ENCODE data around the gene COL4A2.
A peak's percentile ranks its signal among the peaks of the same experiment; 100 is the strongest.

Gene COL4A2

DNA sequence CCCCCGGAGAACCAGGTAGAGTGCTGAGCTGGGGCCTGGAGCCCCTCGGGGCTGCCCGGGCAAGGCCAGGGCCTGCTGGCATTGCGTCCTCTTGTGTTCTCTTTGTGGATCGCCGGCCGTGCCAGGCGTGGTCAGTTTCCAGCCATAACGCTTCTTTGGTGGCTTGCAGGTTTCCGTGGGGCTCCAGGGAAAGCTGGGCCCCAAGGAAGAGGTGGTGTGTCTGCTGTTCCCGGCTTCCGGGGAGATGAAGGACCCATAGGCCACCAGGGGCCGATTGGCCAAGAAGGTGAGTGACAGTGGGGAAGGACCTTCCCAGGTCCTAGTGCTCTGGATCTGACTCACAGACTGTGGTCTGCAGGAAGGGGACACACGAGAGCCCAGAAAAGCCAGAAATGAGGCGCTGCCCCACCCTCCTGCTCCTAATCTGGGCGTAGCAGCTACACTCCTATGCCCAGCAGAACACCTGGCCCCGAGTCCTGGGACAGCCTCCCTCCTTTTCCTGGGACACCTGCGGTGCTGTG is 197.0 kb downstream of the COL4A2 start:
- no peak for DNase-seq

DNA sequence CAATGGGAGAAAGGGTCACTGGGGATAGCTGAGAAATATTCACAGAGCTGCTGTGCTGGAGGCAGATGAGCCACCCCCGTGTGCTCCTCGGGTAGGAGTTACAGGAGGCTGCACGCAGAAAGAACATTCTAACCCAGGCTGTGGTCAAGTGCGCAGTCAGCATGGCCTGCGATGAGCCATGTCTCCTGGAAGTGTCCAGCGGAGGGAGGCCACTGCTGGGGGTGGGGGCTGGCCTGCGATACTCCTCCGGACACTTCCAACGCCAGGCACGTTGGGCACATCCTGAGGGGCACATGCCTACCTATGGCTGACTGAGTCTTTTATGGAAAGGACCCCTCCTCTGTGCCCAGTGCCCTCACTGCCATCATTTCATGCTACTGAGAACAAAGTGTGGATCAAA is 198.5 kb downstream of the COL4A2 start:
- DNase-seq: no peak

- no peak for DNase-seq
Observed at GRCh38 chr13:110506396-110506795, 199.3 kb downstream of the COL4A2 start.

DNA sequence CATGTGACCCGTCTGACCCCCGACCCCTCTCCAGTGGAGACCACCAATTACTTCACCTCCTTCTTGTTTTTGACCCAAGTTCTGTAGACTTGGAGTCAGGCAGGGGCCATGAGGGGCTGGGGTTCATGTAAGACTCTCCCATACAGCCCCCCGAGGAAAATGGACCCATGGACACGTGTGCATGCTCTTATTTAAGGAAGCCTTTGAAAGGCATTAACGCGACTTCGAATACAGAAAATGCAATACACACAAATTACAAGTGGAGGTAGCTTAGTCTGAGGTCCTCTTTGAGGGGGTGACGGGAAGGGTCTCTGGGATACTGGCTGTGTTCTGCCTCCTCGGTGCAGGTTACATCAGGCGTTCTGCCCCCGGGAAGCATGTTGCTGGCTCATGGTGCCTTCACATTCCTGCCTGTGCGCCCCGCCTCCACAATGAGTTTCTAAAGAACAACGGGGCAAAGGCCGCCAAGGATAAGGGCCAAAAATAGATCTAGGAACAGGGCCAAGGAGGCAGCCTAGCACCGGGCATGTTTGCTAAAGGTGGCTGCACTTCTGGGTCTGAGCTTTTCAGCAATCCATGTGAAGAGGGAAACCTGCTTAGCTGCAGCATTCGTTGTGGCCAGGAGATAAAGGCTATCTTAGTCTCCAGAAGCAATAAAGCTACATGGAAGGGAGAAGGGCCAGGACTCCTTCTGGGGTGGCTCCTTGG is 199.9 kb downstream of the COL4A2 start:
- DNase-seq: peak; percentile 94

DNA sequence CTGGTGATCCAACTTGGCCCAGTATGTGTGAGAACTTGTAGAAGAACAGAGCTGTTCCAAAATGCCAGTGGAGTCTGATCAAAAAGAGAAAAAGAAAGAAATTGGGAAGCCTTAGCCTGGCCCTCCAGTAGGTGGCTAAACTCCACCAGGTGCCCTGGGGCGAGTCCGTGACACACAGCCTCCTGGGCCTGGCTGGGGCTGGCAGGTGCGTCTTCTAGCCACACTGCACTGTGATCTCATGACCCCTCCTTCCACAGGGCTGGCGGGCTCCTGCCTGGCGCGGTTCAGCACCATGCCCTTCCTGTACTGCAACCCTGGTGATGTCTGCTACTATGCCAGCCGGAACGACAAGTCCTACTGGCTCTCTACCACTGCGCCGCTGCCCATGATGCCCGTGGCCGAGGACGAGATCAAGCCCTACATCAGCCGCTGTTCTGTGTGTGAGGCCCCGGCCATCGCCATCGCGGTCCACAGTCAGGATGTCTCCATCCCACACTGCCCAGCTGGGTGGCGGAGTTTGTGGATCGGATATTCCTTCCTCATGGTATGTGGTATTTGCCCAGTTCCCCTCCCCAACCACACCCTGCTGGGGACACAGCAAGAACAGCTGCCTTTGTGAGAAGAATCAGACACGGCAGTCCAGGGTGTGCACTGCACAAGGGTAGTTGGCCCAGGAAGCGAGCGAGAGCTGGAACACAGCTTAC is 200.7 kb downstream of the COL4A2 start:
- DNase-seq: peak; percentile 86

- peak; percentile 85 for DNase-seq
Observed at GRCh38 chr13:110509478-110509926, 202.4 kb downstream of the COL4A2 start.

- DNase-seq: no peak
Observed at GRCh38 chr13:110509971-110510786, 203.1 kb downstream of the COL4A2 start.

DNA sequence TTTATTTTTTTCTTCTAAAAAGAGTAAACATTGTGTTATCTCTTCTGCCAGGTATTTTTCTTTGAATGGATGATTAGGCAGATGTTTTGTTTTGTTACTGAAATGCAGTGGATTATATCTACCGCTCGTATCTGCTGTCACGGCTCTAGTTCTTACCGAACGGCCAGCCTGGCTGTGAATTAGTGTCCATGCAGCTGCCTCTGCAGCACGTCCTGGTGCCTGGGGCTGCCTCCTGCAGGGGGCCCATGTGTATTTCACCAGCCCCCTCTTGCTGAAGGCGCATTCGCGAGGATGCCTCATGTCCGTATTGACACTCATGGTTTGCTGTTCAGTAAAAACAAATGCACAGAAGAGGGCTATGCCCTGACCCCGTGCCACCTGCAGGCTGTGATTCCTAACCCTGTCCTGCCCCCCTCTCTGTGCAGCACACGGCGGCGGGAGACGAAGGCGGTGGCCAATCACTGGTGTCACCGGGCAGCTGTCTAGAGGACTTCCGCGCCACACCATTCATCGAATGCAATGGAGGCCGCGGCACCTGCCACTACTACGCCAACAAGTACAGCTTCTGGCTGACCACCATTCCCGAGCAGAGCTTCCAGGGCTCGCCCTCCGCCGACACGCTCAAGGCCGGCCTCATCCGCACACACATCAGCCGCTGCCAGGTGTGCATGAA is 204.6 kb downstream of the COL4A2 start:
- DNase-seq: peak; percentile 32

GRCh38 chr13:110512198-110512740 is 205.2 kb downstream of the COL4A2 start:
- no peak for DNase-seq

GRCh38 chr13:110516500-110516899 is 209.4 kb downstream of the COL4A2 start:
- no peak for DNase-seq

DNA sequence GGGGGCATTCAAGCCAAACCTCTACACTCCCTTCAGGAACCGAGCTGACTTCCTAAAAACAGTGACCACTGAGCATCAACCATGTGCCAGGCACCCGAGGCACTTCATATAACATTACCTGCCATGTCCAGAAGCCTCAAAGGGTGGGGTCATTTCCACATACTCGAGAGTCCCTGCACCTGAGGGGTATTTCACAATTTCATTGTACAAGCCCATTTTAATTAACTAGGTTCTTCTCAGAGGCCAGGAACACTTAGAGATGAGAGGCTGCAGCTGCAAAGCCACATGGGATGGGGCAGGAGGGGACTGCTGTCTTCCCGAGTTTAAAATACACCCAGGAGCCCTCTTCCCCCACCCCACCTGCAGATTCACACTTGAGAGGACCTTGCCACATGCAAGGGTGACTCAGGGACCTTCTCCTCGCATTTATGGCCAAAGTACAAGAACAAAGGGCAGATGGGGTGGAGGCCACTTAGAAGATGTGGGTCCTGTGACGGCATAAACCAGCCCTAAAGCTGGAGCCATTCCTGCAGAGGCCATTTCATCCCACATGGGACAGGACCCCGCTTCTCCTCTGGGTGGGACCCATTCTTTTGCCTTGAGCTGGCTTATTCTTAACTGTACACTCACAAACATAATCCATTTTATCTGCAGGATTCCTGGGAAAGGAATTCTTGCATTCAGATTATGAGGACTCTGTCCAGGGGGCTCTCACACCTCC is 210.6 kb downstream of the COL4A2 start:
- DNase-seq: no peak

- DNase-seq: no peak
Observed at GRCh38 chr13:110518226-110518525, 211.1 kb downstream of the COL4A2 start.

DNA sequence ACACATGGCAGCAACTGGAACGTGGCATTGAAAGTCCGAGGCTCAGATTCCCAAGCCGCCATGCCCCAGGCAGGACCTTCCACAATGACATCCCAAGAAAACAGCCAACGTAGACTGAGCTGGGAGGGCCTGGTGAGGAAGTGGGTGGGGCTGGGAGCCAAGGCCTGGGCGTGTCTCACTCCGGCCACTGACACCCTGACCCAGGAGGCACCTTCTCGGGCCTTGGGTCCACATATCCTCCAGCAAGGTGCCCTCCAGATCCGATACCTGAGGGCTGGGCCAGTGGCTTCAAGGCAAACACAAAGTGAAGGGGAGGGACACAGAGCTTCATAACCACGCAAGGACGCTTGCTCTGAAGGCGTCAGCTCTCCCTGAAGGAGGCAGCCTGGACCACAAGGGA is 211.5 kb downstream of the COL4A2 start:
- DNase-seq: no peak

- no peak for DNase-seq
Observed at GRCh38 chr13:110519046-110519445, 212.0 kb downstream of the COL4A2 start.

DNA sequence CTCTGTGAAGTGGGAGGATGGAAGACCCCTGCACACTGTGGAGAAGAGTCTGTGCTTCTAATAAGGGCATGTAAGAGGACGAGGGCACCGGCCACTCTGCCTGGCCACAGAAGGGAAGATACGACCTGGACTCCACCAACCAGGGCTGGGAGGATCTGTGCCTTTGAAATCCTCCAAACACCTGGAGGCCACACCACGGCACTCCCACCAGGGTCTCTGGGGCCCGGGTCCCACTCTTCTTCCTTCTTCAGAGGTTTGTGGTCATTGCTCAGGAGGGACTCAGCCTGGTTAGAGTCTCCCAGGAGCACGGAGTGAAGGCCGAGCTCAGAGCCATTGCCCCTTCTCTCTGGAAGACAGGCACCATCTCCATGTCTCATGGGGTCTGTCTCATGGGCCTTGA is 212.4 kb downstream of the COL4A2 start:
- DNase-seq: no peak

GRCh38 chr13:110520431-110521295 is 213.6 kb downstream of the COL4A2 start:
- peak; percentile 47 for DNase-seq

- no peak for DNase-seq
Observed at GRCh38 chr13:110521296-110521680, 214.2 kb downstream of the COL4A2 start.

DNA sequence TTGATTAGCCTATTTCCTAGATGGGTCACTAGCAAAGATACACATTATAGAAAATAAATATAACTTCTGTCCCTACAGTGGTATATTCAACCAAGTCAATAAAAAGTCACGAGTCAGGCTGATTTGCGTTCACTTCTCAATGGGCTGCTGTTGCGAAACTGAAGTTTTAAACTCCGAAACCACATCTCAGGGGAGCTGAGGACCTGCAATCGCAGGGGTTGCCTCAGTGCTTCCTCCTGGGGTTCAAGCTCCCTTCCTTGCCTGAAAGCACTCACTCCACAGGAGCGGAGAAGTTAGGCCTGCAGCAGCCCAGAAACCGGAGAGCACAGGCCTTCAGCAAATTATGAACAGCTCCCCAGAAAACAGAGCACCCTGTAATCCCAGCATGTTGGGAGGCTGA is 214.9 kb downstream of the COL4A2 start:
- DNase-seq: no peak

- DNase-seq: no peak
Observed at GRCh38 chr13:110522721-110523120, 215.6 kb downstream of the COL4A2 start.

- no peak for DNase-seq
Observed at GRCh38 chr13:110523180-110523579, 216.1 kb downstream of the COL4A2 start.
